GM12878 (cell line): ENCODE results near the gene SPOP. TPM values are rescaled to one million over a fixed set of nuclear protein-coding genes. Genes with fewer than 3 reads are reported as not detected.

ENCODE experiments used
- ATAC-seq: fragments of 200-7000 bp; cut with Tn5 transposase; 3 replicates; pipeline ENCODE4 v1.9.1; 2020; ENCODE audit warnings: mild to moderate bottlenecking, moderate library complexity
- BruUV-seq: library from RNA; stranded (reverse); fragments of 400-500 nt; replicated peaks from 2 replicates; lab custom pipeline; 2021; lab: Mats Ljungman, UMichigan
- CTCF ChIA-PET: fragments of 300-600 bp; sonication (Branson Sonifier 250); formaldehyde crosslinking; extraction: SDS; loops from one replicate; lab custom pipeline; 2021; ENCODE audit warnings: inconsistent platforms; lab: Yijun Ruan, JAX
- POLR2A ChIA-PET: fragments of 350-600 bp; formaldehyde crosslinking; extraction: SDS; loops from one replicate; lab custom pipeline; 2021; ENCODE audit warnings: inconsistent platforms; lab: Charles Lee
- RAD21 ChIA-PET: fragments of 300-600 bp; sonication (Branson Sonifier 250); formaldehyde crosslinking; loops from one replicate; lab custom pipeline; 2023; ENCODE audit warnings: antibody characterized with exemption; ENCODE audit not compliant: unreplicated experiment; lab: Charles Lee
- SMC1A ChIA-PET: fragments of 300-600 bp; sonication (Branson Sonifier 250); formaldehyde crosslinking; loops from one replicate; lab custom pipeline; 2023; ENCODE audit not compliant: unreplicated experiment, uncharacterized antibody; lab: Charles Lee
- DNase-seq: peaks from one replicate; pipeline ENCODE4 v3.0.0-alpha.2; 2011; ENCODE audit warnings: low read depth, low spot score
- FAIRE-seq: peaks from 3 replicates; lab custom pipeline; 2011; peaks lifted over from hg19 to GRCh38; lab: Jason Lieb, UNC
- H2AFZ ChIP-seq: 2 replicates; pipeline ENCODE4 v1.6.0; 2011; ENCODE audit warnings: low read depth, low read length, control low read depth; ENCODE audit not compliant: control insufficient read depth
- H3K27ac ChIP-seq: 2 replicates; pipeline ENCODE4 v1.5.1; 2011; ENCODE audit warnings: control low read depth; ENCODE audit not compliant: control insufficient read depth, insufficient read depth
- H3K27me3 ChIP-seq, 2 experiments: replicated peaks in 1 of 2; 2 replicates each; pipeline versions ENCODE4 v1.6.0 to v1.6.1; 2011; ENCODE audit warnings: low read length in 1 of 2; ENCODE audit not compliant: control insufficient read depth in 2 of 2, insufficient read depth in 2 of 2
- H3K36me3 ChIP-seq, 2 experiments: 2 replicates each; pipeline ENCODE4 v1.5.1; 2011; ENCODE audit warnings: low read length in 1 of 2; ENCODE audit not compliant: control insufficient read depth in 2 of 2, insufficient read depth in 2 of 2
- H3K4me1 ChIP-seq: 2 replicates; pipeline ENCODE4 v1.6.1; 2011; ENCODE audit warnings: mild to moderate bottlenecking, low read length, moderate library complexity, mixed read lengths; ENCODE audit not compliant: control insufficient read depth, insufficient read depth
- H3K4me2 ChIP-seq: 2 replicates; pipeline ENCODE4 v1.6.0; 2011; ENCODE audit warnings: control low read depth; ENCODE audit not compliant: control insufficient read depth, insufficient read depth
- H3K4me3 ChIP-seq: fragments of 200-600 bp; sonication (generic); 2 replicates; pipeline ENCODE4 v1.5.1; 2016
- H3K79me2 ChIP-seq: 2 replicates; pipeline ENCODE4 v1.6.0; 2011; ENCODE audit warnings: low read length; ENCODE audit not compliant: control insufficient read depth, insufficient read depth
- H3K9ac ChIP-seq: 2 replicates; pipeline ENCODE4 v1.8.0; 2011; ENCODE audit warnings: low read length, control low read depth, mixed read lengths; ENCODE audit not compliant: control insufficient read depth, insufficient read depth
- H3K9me3 ChIP-seq: replicated peaks from 3 replicates; pipeline ENCODE4 v1.5.1; 2011; ENCODE audit warnings: mild to moderate bottlenecking, low read length; ENCODE audit not compliant: control insufficient read depth, insufficient read depth
- H4K20me1 ChIP-seq: 2 replicates; pipeline ENCODE4 v1.6.0; 2011; ENCODE audit not compliant: control insufficient read depth, insufficient read depth
- SREBF1 ChIP-seq: IDR thresholded peaks from 2 replicates; pipeline ENCODE4 v1.6.1; 2012; ENCODE audit warnings: mild to moderate bottlenecking, low read length
- WGBS: methylation state at CpG from one replicate; pipeline ENCODE4 v1.1.6; 2016; ENCODE audit warnings: low lambda C conversion rate; ENCODE audit not compliant: insufficient replicate concordance, insufficient coverage; ENCODE audit errors: missing lambda C conversion rate; 5-methylcytosine and 5-hydroxymethylcytosine counted together
- in situ Hi-C: fragments of 300-500 bp; cut with MboI; formaldehyde crosslinking; loops from 9 replicates; pipeline ENCODE4 v1.14.3; 2018; ENCODE audit warnings: mixed read lengths
- intact Hi-C: fragments of 100-400 bp; cut with micrococcal nuclease; formaldehyde crosslinking; loops from one replicate; pipeline ENCODE4 v1.14.2; 2022; ENCODE audit not compliant: unreplicated experiment
- polyA plus RNA-seq, 11 experiments: library from polyadenylated mRNA; depleted of rRNA in 4 of 11; unstranded in 6 of 11; stranded (reverse) in 5 of 11; fragments of >200 nt; fragmentation: Nextera tagmentation in 4 of 11; fragmentation: Illumina TruSeq in 1 of 11; extraction: Ambion mirVana in 4 of 11; extraction: Trizol in 1 of 11; gene quantifications; 1 replicate in 1 of 11; 2 replicates in 10 of 11; pipeline versions ENCODE4 v1.2.1 to v1.2.3, GENCODE V29; 2011 to 2016; ENCODE audit warnings: inconsistent platforms in 2 of 11, missing spikeins in 2 of 11, low read depth in 1 of 11
- total RNA-seq, 4 experiments: library from RNA; depleted of rRNA in 3 of 4; stranded (reverse); fragments of >200 nt in 3 of 4; fragmentation: Illumina TruSeq in 1 of 4; extraction: Trizol in 1 of 4; gene quantifications; 2 replicates each; pipeline versions ENCODE4 v1.2.1 to v1.2.3, GENCODE V29; 2013 to 2021
- TF ChIP-seq, protein P1 (sequence below): fragments of 450-650 bp; IDR thresholded peaks from 2 replicates; pipeline ENCODE4 v1.6.1; 2016; ENCODE audit warnings: mild to moderate bottlenecking

Gene SPOP
- total and polyA plus RNA-seq, 10 of the 15 experiments (the other 5 are each of a cell fraction or from before 2014, with no cell fraction given): 35.1 to 80.4 (median 44.7) TPM

DNA sequence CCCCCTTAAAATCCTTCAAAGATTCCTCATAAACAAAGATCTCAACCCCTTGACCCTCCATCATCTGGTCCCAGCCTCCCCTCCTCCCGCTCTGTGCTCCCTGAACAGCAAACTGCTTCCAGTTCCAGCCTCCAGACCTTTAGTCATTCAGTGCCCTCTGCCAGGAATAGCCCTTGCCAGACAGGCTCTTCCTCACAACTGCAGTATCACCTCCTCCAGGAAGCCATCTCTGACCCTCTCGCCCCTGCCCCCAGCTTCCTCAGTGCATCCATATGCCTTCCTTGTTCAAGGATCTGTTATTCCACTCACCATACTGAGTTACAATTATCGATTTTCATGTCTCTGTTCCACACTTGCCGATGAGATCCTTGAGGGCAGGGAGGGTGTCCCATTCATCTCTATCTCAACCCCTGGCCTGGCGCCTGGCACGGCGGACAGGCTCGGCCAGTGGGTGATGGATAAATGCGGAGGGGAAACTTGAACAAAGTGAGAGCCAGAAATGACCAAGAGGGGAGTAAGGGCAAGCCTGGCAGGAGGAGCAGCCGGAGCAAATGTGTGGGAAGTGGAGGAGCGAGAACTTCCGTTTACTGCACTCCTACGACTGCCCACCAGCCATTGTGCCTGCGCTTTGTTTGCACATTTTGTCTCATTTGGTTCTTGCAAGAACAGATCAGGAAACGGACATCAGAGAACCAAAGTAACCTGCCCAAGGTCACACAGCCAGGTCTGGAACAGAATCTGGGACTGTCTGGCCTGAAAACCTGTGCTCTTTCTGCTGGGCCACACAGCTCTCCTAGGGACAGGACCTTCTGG, 104.2 kb downstream of the SPOP start:
- Histone ChIP-seq H3K9me3 (no peaks in the 10 kb centered on the region), H4K20me1 (no peaks in the 10 kb centered on the region), H3K27me3 (peaks cover 2 to 8% of the 10 kb centered on the region in 2 experiments; a peak in 3 of 4 replicates), H3K79me2 (no peaks in the 10 kb centered on the region), H3K4me2 (no peak overlapping the region), H3K36me3 (no peaks in the 10 kb centered on the region), H3K4me1 (peaks cover 13% of the 10 kb centered on the region), H3K27ac (no peak overlapping the region), H3K4me3 (no peak overlapping the region), H3K9ac (no peak overlapping the region), H2AFZ (no peak overlapping the region)
- ATAC-seq (no peak), DNase-seq (no peak), FAIRE-seq (no peak)
- POLR2A ChIA-PET: no interaction called here
- SMC1A ChIA-PET: interaction anchor here (0.5 to 8.5 kb wide), 4 partner anchors 122 to 200 kb away, joined by 3 to 121 read pairs (median 4); no protein-coding TSS in a partner anchor
- CTCF ChIA-PET: interaction anchor here (1.4 to 17.8 kb wide), 2 partner anchors 16 to 122 kb away, joined by 6 to 483 read pairs; no protein-coding TSS in a partner anchor
- 61% methylated on average over 15 of the region's 15 CpGs for WGBS
- TF ChIP-seq, protein P1, sequence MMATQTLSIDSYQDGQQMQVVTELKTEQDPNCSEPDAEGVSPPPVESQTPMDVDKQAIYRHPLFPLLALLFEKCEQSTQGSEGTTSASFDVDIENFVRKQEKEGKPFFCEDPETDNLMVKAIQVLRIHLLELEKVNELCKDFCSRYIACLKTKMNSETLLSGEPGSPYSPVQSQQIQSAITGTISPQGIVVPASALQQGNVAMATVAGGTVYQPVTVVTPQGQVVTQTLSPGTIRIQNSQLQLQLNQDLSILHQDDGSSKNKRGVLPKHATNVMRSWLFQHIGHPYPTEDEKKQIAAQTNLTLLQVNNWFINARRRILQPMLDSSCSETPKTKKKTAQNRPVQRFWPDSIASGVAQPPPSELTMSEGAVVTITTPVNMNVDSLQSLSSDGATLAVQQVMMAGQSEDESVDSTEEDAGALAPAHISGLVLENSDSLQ: no peak
- no peak for TF ChIP-seq SREBF1
- no TSS peak for BruUV-seq
- RAD21 ChIA-PET: interaction anchor here (0.6 to 2.6 kb wide), 4 partner anchors 16 to 257 kb away, joined by 3 to 15 read pairs (median 3); no protein-coding TSS in a partner anchor
- intact Hi-C loops (no loop called here), in situ Hi-C loops (loop anchor here (5.0 kb wide), 3 partner anchors 124 to 424 kb away; partner anchors contain the start of genes DLX3 and KAT7)
